ENCODE data around the gene MKLN1.
"Not testable (repeated sequence)": the region's sequence is repeated elsewhere in the genome, so short reads cannot be mapped to it uniquely, and the experiment has no call there.

MKLN1 gene

GRCh38 chr7:131403322-131403721 lies 75.6 kb downstream of the MKLN1 start:
- no peak for DNase-seq

GRCh38 chr7:131404226-131404911 lies 76.7 kb downstream of the MKLN1 start:
- DNase-seq = no peak

GRCh38 chr7:131409129-131409766 lies 81.6 kb downstream of the MKLN1 start:
- DNase-seq = no peak

- no peak for DNase-seq
Measured at GRCh38 chr7:131412031-131412430, 84.4 kb downstream of the MKLN1 start.

GRCh38 chr7:131413711-131414110 lies 86.0 kb downstream of the MKLN1 start:
- DNase-seq = no peak

- peak; percentile 40 for DNase-seq
Measured at GRCh38 chr7:131424219-131424822, 96.6 kb downstream of the MKLN1 start.

- DNase-seq = no peak
Measured at GRCh38 chr7:131425992-131426391, 98.3 kb downstream of the MKLN1 start.

- peak; percentile 21 for DNase-seq
Measured at GRCh38 chr7:131430826-131431225, 103.2 kb downstream of the MKLN1 start.

GRCh38 chr7:131431289-131431688 lies 103.6 kb downstream of the MKLN1 start:
- DNase-seq = peak; percentile 83

GRCh38 chr7:131431756-131432155 lies 104.1 kb downstream of the MKLN1 start:
- DNase-seq = no peak

GRCh38 chr7:131436384-131436783 lies 108.7 kb downstream of the MKLN1 start:
- no peak for DNase-seq

- no peak for DNase-seq
Measured at GRCh38 chr7:131438969-131439368, 111.3 kb downstream of the MKLN1 start.

- no peak for DNase-seq
Measured at GRCh38 chr7:131443496-131443895, 115.8 kb downstream of the MKLN1 start.

- no peak for DNase-seq
Measured at GRCh38 chr7:131444683-131445082, 117.0 kb downstream of the MKLN1 start.

GRCh38 chr7:131449373-131449902 lies 121.8 kb downstream of the MKLN1 start:
- no peak for DNase-seq

GRCh38 chr7:131454498-131454897 lies 126.8 kb downstream of the MKLN1 start:
- no peak for DNase-seq

GRCh38 chr7:131455001-131455400 lies 127.3 kb downstream of the MKLN1 start:
- DNase-seq = no peak

- no peak for DNase-seq
Measured at GRCh38 chr7:131455546-131455945, 127.9 kb downstream of the MKLN1 start.

- DNase-seq = no peak
Measured at GRCh38 chr7:131456338-131456737, 128.7 kb downstream of the MKLN1 start.

GRCh38 chr7:131459256-131459655 lies 131.6 kb downstream of the MKLN1 start:
- DNase-seq = no peak

GRCh38 chr7:131462059-131462458 lies 134.4 kb downstream of the MKLN1 start:
- no peak for DNase-seq

GRCh38 chr7:131462715-131463114 lies 135.0 kb downstream of the MKLN1 start:
- DNase-seq = not testable (repeated sequence)

- no peak for DNase-seq
Measured at GRCh38 chr7:131466735-131467365, 139.2 kb downstream of the MKLN1 start.

- no peak for DNase-seq
Measured at GRCh38 chr7:131467788-131468187, 140.1 kb downstream of the MKLN1 start.
